ENCODE measurements around the gene CCND1.
"Not testable (repeated sequence)": the region's sequence is repeated elsewhere in the genome, so short reads cannot be mapped to it uniquely, and the experiment has no call there.

The CCND1 gene

GRCh38 chr11:69618237-69618636, 22.7 kb upstream of the CCND1 start:
- DNase-seq: no peak

- no peak for DNase-seq
Measured at GRCh38 chr11:69620683-69621290, 20.2 kb upstream of the CCND1 start.

GRCh38 chr11:69622097-69622681, 18.8 kb upstream of the CCND1 start:
- DNase-seq: not testable (repeated sequence)

- no peak for DNase-seq
Measured at GRCh38 chr11:69624293-69624692, 16.7 kb upstream of the CCND1 start.

- no peak for DNase-seq
Measured at GRCh38 chr11:69625476-69625875, 15.5 kb upstream of the CCND1 start.

GRCh38 chr11:69627551-69627950, 13.4 kb upstream of the CCND1 start:
- DNase-seq: no peak

GRCh38 chr11:69630017-69630416, 10.9 kb upstream of the CCND1 start:
- no peak for DNase-seq

- no peak for DNase-seq
Measured at GRCh38 chr11:69630424-69630823, 10.5 kb upstream of the CCND1 start.

- DNase-seq: no peak
Measured at GRCh38 chr11:69632900-69633299, 8.1 kb upstream of the CCND1 start.

GRCh38 chr11:69634069-69634468, 6.9 kb upstream of the CCND1 start:
- DNase-seq: no peak

GRCh38 chr11:69634590-69634989, 6.4 kb upstream of the CCND1 start:
- DNase-seq: no peak

GRCh38 chr11:69635195-69635594, 5.8 kb upstream of the CCND1 start:
- DNase-seq: no peak

GRCh38 chr11:69635804-69636511, 5.0 kb upstream of the CCND1 start:
- DNase-seq: no peak

- DNase-seq: peak in 1 of 2 experiments; percentile 46
Measured at GRCh38 chr11:69636512-69637197, 4.3 kb upstream of the CCND1 start.

- DNase-seq: no peak
Measured at GRCh38 chr11:69637198-69637940, 3.6 kb upstream of the CCND1 start.

GRCh38 chr11:69637941-69638871, 2.8 kb upstream of the CCND1 start:
- DNase-seq: peak in 1 of 2 experiments; percentile 34

- peak; percentile 68 to 88 for DNase-seq
Measured at GRCh38 chr11:69638941-69639681, 1.8 kb upstream of the CCND1 start.

GRCh38 chr11:69639831-69640230, 1.1 kb upstream of the CCND1 start:
- DNase-seq: no peak

- DNase-seq: no peak
Measured at GRCh38 chr11:69640260-69640994, 529 bp upstream of the CCND1 start.

All from NCI-H446 (cell line).